HG03460 (cell line): ENCODE measurements around the gene ZMIZ2.
"Not testable (repeated sequence)": the region's sequence is repeated elsewhere in the genome, so short reads cannot be mapped to it uniquely, and the experiment has no call there.

Experiments used
- ATAC-seq: cut with Tn5 transposase; IDR thresholded peaks from one replicate; pipeline ENCODE4 v1.9.1; 2021; ENCODE audit not compliant: unreplicated experiment

Gene ZMIZ2

DNA sequence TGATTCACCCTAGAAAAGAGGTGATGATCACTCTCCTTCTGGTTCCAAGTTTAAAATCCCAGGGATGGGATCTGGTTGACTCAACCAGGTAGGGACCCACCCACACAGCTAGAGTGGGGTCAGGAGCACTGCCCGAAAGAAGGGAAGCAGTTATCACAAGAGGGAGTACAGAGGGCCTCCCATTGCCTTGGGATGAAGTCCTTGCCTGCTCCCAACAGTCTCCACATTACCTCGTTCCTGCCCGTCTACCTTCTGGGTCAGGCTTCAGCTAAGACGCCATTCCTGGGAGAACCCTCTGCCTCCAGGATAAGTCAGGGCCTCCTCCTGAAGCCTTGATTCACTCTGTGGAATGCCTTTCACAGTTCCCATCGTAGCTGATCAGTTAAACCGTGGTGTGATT lies 23.8 kb downstream of the ZMIZ2 start:
- no peak for ATAC-seq

DNA sequence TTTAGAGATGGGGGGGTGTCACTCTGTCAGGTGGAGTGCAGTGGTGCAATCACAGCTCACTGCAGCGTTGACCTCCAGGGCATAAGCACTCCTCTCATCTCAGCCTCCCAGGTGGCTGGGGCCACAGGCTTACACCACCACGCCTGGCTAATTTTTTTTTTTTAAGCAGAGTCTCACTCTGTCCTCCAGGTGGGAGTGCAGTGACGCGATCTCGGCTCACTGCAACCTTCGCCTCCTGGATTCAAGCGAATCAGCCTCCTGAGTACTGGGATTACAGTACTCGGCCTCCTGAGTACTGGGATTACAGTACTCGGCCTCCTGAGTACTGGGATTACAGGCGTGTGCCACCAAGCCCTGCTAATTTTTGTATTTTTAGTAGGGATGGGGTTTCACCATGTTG lies 24.2 kb downstream of the ZMIZ2 start:
- no peak for ATAC-seq

DNA sequence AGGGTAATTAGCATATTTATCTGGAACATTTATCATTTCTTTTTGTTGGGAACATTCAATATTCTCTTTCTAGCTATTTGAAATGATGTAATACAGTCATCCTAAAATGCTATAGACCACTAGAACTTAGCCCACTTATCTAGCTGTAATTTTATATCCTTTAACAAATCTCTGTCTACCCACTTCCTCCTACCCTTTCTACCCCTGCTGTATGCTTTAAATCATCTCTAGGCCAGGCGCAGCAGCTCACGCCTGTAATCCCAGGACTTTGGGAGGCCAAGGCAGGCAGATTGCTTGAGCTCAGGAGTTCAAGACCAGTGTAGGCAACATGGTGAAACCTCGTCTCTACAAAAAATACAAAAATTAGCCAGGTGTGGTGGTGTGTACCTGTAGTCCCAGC lies 25.8 kb downstream of the ZMIZ2 start:
- ATAC-seq = not testable (repeated sequence)

- ATAC-seq = no peak
These were observed 26.9 kb downstream of the ZMIZ2 start for GRCh38 chr7:44775383-44776107.

DNA sequence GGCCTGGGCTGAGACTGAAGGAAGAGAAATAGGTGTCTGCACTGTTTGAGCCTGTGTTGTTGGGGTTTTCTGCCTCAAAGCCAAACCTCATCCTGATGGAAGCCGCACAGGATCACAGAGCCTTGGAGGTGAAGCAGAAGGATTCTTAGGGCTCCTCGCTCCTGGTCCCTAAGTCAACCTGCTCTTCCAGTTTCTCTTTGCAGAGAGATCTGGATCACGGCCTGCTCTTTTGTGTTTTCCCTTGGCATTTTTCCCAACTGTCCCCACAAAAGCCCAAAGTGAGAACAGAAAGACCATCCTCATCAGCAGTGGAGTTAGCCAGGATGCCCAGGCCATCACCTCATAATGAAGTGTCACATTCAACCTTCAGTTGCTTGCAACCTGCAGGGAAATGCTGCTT lies 27.6 kb downstream of the ZMIZ2 start:
- no peak for ATAC-seq

GRCh38 chr7:44782460-44782859 lies 33.8 kb downstream of the ZMIZ2 start:
- no peak for ATAC-seq

DNA sequence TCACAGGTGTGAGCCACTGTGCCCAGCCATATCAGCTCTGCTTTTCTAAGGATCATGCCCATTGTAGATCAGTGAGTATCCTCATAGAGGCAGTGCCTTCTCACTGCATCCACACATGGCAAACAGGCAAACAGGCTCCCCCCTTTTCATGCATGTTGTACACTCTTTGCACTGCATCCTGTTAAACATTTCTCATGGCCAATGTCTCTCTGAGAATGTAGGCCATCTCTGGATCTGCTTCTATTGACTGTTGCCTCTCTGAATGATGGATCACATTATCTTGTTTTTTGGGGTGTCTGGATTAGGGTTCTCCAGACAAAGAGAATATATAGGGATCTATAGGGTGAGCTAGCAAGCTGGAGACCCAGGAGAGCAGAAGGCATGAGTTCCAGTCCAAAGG lies 34.8 kb downstream of the ZMIZ2 start:
- ATAC-seq = no peak

DNA sequence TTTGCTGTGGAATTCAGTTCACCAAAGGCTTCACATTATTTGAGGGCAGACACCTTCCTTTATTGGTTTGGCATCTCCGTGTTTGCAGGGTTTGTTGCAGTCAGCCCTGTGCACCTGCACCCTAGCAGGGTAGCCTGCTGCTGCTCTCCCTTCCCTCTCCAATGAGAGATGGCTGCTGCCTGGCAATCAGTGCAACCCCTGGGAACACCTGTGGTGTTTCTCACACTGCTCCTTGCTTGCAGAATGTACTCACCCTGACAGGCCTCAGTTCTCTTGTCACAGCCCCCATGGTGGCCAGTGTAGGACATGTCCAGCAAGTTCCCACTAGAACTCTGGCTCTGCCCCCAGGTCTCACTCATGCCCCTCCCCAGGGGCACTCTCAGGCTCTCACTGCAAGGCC lies 35.7 kb downstream of the ZMIZ2 start:
- no peak for ATAC-seq

- ATAC-seq = not testable (repeated sequence)
These were observed 36.6 kb downstream of the ZMIZ2 start for GRCh38 chr7:44785218-44785617.

DNA sequence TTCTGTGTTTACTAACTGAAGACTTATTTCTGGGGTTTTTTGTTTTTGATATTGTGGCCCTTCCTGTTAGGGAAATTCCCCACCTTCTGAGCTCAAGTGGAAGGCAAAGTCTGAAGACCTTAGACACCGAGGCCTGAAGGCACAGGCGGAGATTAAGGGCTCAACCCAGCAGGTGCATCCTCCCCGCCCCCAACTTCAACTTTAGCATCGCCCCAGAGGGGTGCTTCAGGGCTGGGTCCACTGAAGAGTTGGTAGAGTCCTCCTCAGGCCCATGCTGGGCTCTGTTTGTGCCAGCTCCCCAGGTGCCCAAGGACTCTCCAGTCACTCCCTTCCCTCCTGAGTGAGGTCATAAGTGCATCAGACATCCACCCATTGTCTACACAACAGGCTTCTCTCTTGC lies 38.4 kb downstream of the ZMIZ2 start:
- ATAC-seq = no peak

DNA sequence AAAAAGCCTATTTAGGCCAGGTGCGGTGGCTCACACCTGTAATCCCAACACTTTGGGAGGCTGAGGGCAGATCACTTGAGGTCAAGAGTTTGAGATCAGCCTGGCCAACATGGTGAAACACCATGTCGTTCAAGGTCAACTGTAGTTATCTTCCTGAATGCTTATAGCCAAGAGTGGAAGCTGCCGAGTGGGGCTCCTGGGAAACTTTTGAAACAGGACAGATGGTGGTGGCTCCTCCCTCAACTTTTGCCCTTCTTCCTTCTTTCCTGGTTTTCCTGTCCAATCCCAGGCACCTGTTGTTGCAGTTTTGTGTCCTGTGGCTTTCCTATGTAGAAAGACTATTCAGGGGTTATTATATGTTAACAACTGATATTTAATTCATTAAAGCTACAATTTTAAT lies 39.1 kb downstream of the ZMIZ2 start:
- ATAC-seq = no peak

GRCh38 chr7:44789990-44790389 lies 41.3 kb downstream of the ZMIZ2 start:
- no peak for ATAC-seq

GRCh38 chr7:44791278-44792219 lies 42.9 kb downstream of the ZMIZ2 start:
- ATAC-seq = no peak

DNA sequence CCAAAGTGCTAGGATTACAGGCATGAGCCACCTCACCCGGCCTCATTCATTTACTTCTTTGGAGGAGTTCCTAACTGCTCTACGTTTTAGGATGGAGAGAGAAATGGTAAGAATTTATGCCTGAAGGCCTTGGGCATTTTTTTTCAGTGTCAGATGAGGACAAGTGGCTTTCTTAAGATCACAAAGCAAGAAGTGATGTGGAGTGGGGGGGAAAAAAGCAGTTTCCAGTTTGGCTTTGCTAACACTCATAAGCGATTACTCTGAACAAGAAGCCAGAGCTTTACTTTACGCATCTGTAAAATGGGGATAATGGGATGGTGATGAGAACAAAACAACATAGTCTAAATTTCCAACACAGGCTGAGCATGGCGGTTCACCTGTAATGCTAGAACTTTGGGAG lies 45.3 kb downstream of the ZMIZ2 start:
- ATAC-seq = no peak

DNA sequence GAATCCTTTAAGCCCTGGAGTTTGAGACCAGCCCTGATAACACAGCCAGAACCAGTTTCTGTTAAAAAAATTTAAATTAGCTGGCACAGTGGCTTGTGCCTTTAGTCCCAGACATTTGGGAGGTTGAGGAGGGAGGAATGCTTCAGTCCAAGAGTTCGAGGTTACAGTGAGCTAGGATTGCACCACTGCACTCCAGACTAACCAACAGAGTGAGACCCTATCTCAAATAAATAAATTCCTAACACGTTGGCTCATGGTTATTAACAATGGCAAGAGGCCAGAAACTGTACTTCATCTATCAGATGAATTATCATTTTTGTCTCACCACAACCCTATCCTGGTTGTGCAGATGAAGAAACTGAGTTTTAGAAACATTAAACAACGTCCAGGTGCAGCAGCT lies 45.7 kb downstream of the ZMIZ2 start:
- ATAC-seq = no peak

GRCh38 chr7:44796034-44796503 lies 47.4 kb downstream of the ZMIZ2 start:
- no peak for ATAC-seq

DNA sequence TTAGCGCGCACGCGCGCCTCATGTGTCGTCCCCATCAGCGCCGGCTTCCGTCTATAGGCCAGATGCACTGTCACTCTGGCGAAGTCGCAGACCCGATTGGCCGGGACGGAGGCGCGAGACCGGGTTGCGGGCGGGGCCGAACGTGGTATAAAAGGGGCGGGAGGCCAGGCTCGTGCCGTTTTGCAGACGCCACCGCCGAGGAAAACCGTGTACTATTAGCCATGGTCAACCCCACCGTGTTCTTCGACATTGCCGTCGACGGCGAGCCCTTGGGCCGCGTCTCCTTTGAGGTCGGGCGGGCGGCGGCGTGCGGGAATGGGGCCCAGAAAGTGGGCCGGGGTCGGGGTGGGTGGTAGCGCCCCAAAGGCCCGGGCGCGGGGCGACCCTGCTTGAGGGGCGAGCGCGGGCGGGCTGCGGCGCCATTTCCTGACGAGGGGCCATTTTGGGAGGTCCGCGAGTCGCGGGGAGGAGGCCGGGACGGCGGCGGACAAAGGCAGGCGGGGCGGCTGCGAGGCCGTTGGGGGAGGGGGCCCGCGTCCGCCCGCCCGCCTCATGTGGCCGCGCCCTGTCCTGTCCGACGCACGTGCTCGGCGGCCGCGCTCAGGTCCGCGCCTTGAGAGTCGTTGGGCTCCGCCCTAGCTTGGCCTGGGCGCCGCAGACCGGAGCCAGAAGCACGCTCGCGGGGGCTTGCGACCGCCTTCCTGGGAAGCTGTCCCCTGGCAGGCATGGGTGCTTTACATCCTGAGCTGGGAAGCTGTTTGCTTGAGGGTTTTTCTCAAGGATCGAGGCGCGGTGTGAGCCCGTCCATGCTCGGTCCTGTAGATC lies 48.1 kb downstream of the ZMIZ2 start, which contains the start of gene PPIA:
Gene PPIA, plus strand, starts transcription at position 178 of the 825 bp plus-strand sequence. Its CDS starts 44 bp downstream, at position 222.
- peak; percentile 91 for ATAC-seq

DNA sequence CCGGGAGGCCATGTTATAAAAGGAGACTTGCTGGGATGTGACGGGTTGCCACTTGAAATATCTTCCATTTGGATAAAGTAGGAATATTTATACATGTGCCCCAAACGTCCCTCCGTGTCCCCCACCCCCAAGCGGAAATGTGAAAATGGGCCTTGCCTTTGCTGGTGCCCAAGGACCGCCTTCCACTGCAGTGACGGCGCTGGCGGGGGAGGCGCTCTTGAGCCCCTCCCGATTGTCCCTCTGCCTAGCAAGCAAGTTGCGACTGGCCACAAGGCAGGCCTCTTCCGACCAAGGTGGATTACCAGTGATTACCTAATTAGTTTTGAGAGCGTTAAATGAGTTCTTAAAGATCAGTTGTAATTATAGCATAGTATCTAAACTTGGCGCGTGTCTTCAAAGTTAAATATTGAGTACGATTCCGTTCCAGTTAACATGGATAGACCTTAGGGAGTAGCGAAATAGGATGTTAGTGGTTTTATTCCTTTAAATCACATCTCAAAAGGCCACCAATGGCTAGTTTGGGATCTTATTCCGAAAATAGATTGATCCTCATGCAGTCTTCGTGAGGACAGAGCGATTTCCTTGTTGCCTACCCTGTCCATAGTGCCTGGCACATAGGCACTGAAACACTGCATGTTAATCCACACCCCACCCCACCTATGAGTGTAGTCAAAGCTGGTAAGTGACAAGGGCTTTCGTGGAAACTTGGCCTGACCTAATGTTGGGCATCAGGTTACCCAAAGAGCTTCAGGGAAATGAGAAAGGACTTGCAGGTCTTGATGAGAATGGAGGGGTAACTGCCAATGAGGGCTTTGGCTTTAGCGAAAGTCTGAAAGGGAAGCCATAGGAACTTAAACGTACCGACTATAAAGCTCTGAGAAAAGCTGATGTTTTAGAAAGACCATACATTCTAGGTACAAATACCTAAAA lies 48.9 kb downstream of the ZMIZ2 start:
- peak; percentile 52 for ATAC-seq

- no peak for ATAC-seq
These were observed 50.1 kb downstream of the ZMIZ2 start for GRCh38 chr7:44798649-44799305.
